GM23248 (cell line): ENCODE results near the gene MAN1C1. TPM values are rescaled to one million over a fixed set of nuclear protein-coding genes. Genes with fewer than 3 reads are reported as not detected.

Experiments used
- DNase-seq: peaks from one replicate; pipeline ENCODE4 v3.0.0-alpha.2; 2015
- H2AFZ ChIP-seq: fragments of 200-600 bp; sonication (generic); 2 replicates; pipeline ENCODE4 v1.6.1; 2016; ENCODE audit warnings: antibody characterized with exemption
- H3F3A ChIP-seq: fragments of 200-600 bp; sonication (generic); 2 replicates; pipeline ENCODE4 v1.6.1; 2016; ENCODE audit warnings: mild to moderate bottlenecking, antibody characterized with exemption, mixed run types; ENCODE audit not compliant: insufficient read depth
- H3K27ac ChIP-seq: fragments of 200-600 bp; sonication (generic); 2 replicates; pipeline ENCODE4 v1.5.1; 2016; ENCODE audit warnings: mild to moderate bottlenecking
- H3K27me3 ChIP-seq: fragments of 200-600 bp; sonication (generic); replicated peaks from 2 replicates; pipeline ENCODE4 v1.6.1; 2016; ENCODE audit warnings: mild to moderate bottlenecking; ENCODE audit not compliant: insufficient read depth
- H3K36me3 ChIP-seq: fragments of 200-600 bp; sonication (generic); 2 replicates; pipeline ENCODE4 v1.6.1; 2016; ENCODE audit warnings: low read depth, mild to moderate bottlenecking
- H3K4me1 ChIP-seq: fragments of 200-600 bp; sonication (generic); 2 replicates; pipeline ENCODE4 v1.6.1; 2016; ENCODE audit warnings: mild to moderate bottlenecking; ENCODE audit not compliant: insufficient read depth
- H3K4me2 ChIP-seq: fragments of 200-600 bp; sonication (generic); one replicate; pipeline ENCODE4 v1.6.1; 2016; ENCODE audit warnings: mild to moderate bottlenecking; ENCODE audit not compliant: unreplicated experiment
- H3K4me3 ChIP-seq: fragments of 200-600 bp; sonication (generic); 2 replicates; pipeline ENCODE4 v1.5.1; 2016; ENCODE audit warnings: mild to moderate bottlenecking
- H3K79me2 ChIP-seq: fragments of 200-600 bp; sonication (generic); 2 replicates; pipeline ENCODE4 v1.6.1; 2016; ENCODE audit warnings: mild to moderate bottlenecking; ENCODE audit not compliant: insufficient read depth
- H3K9ac ChIP-seq: fragments of 200-600 bp; sonication (generic); 2 replicates; pipeline ENCODE4 v1.6.1; 2016; ENCODE audit warnings: mild to moderate bottlenecking
- H3K9me2 ChIP-seq: fragments of 200-600 bp; sonication (generic); 2 replicates; pipeline ENCODE4 v1.6.1; 2016; ENCODE audit warnings: mixed run types, mild to moderate bottlenecking, moderate library complexity; ENCODE audit not compliant: insufficient read depth
- H3K9me3 ChIP-seq: fragments of 200-600 bp; sonication (generic); one replicate; pipeline ENCODE4 v1.6.1; 2017; ENCODE audit warnings: low read depth
- H4K20me1 ChIP-seq: fragments of 200-600 bp; sonication (generic); 2 replicates; pipeline ENCODE4 v1.6.0; 2016; ENCODE audit not compliant: insufficient read depth
- EZH2 ChIP-seq: fragments of 200-600 bp; sonication (generic); IDR thresholded peaks from 2 replicates; pipeline ENCODE4 v1.6.1; 2018; ENCODE audit warnings: antibody characterized with exemption, mild to moderate bottlenecking; ENCODE audit not compliant: insufficient read depth, poor library complexity, severe bottlenecking
- EZH2phosphoT487 ChIP-seq: fragments of 200-600 bp; sonication (generic); IDR thresholded peaks from 2 replicates; pipeline ENCODE4 v1.6.1; 2018; ENCODE audit warnings: antibody characterized with exemption, moderate library complexity, mild to moderate bottlenecking, low read depth; ENCODE audit not compliant: insufficient read depth
- WGBS, 2 experiments: methylation state at CpG; one replicate each; pipeline ENCODE4 v1.1.6; 2015 to 2017; ENCODE audit warnings: low lambda C conversion rate in 2 of 2, low coverage in 1 of 2; ENCODE audit errors: missing lambda C conversion rate in 2 of 2; 5-methylcytosine and 5-hydroxymethylcytosine counted together
- in situ Hi-C: fragments of 300-500 bp; cut with MboI; formaldehyde crosslinking; loops from 2 replicates; pipeline ENCODE4 v1.15.0; 2020
- polyA plus RNA-seq: library from polyadenylated mRNA; unstranded; fragments of >200 nt; fragmentation: Nextera tagmentation; extraction: Ambion mirVana; gene quantifications from 2 replicates; pipeline ENCODE4 v1.2.1, GENCODE V29; 2016
- total RNA-seq: library from RNA; depleted of rRNA; stranded (reverse); fragments of >200 nt; shearing (Covaris generic); gene quantifications from 2 replicates; pipeline ENCODE4 v1.2.3, GENCODE V29; 2014

Gene MAN1C1
- total and polyA plus RNA-seq, 2 experiments from 2014 or later: 0.29 to 1.1 TPM

DNA sequence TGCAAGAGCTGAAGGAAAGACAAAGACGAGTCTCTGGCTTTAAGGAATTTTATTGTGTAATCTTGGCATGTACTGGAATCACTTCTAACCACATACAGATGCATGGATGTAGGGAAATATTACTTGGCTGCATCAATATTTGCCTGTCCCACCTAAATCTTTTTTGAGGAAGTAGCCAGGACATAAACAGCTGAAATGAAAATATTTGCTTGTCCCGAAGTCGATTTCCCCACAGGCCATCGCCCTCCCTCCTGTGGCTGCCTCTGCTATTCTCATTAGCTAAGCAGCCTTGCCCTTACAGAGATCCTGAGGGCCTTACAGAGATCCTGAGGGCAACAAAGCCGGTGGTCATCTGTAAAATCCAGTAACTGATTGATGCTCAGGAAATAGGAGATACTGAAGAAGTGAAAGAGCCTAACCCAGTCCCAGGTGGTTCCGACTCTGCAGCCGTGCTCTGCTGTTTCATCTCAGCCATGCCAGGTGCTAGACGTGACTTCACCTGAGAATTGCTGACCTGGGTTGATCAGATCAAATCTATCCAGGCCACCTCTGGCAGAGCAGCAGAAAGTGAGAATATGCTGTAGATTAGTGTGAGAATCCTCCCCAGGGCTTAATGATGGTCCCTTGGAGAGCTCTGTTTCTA is 25.5 kb downstream of the MAN1C1 start:
- Histone ChIP-seq H3K9me3 (no peaks in the 10 kb centered on the region), H3K4me3 (no peak overlapping the region), H3K27me3 (peaks cover 21% of the 10 kb centered on the region; the same call in 1 of the 2 replicates), H3K36me3 (no peaks in the 10 kb centered on the region), H3F3A (peaks cover 10% of the 10 kb centered on the region), H3K79me2 (no peaks in the 10 kb centered on the region), H3K9ac (no peak overlapping the region), H3K9me2 (no peaks in the 10 kb centered on the region), H4K20me1 (no peaks in the 10 kb centered on the region), H2AFZ (no peak overlapping the region), H3K4me2 (no peak overlapping the region), H3K27ac (no peak overlapping the region), H3K4me1 (peaks cover 14% of the 10 kb centered on the region)
- TF ChIP-seq EZH2 (no peak), EZH2phosphoT487 (no peak)
- in situ Hi-C loops: no loop called here
- DNase-seq: peak; percentile 67
- WGBS, 2 experiments: 13 to 15% methylated on average over 8 of the region's 8 CpGs

DNA sequence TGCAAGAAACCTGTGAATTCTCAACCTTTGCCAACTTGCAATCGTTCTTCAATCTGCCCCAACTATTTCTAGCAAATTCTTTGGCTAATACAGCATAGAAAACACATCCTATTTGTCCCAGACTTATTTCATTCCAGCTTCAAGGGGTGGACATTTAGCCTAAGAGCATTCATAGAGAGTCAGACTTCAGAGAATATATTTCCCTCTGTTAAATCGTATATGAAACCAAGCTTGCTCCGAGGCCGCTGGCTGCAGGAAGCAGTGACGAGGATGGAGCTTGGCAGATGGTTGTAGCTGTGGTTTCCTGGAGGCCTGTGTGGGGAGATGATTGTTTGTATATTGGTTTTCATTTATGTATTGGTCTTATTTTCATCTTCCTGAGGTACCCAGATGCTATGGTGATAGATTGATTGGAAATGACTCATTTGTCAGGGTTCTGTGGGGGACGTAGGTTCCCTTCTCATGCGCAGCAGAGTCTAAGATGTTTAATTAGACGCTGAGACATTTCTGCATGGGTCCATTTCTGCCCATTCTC is 26.1 kb downstream of the MAN1C1 start:
- 42 to 49% methylated on average over 8 of the region's 8 CpGs for WGBS, 2 experiments
- H3K27me3 ChIP-seq: peaks cover 21% of the 10 kb centered on the region; the same call in 1 of the 2 replicates
- DNase-seq: peak; percentile 70

DNA sequence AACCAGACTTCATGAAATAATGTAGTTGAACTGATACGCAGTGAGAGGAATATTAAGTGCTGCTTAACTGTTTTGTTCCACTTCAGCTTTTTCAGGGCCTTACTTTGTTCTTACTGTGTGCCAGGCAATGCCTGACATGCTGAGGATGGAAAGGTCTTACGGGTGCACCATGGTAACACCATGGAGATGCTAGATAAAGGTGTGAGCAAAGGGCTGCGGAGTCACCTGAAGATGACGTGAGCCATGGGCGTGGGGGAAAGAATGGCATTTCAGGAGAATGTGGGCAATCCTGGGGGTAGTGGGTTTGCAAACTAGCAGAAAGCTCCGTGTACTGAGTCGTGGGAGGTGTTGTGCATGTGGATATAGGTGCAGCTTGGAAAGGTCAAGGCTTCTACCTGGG is 27.3 kb downstream of the MAN1C1 start:
- Histone ChIP-seq H3K4me3 (no peak overlapping the region), H3K9me3 (no peaks in the 10 kb centered on the region), H3K9ac (no peak overlapping the region), H2AFZ (no peak overlapping the region), H4K20me1 (no peaks in the 10 kb centered on the region), H3K4me1 (peaks cover 14% of the 10 kb centered on the region), H3K79me2 (no peaks in the 10 kb centered on the region), H3K9me2 (no peaks in the 10 kb centered on the region), H3K27ac (no peak overlapping the region), H3F3A (peaks cover 10% of the 10 kb centered on the region), H3K36me3 (no peaks in the 10 kb centered on the region), H3K4me2 (no peak overlapping the region), H3K27me3 (peaks cover 28% of the 10 kb centered on the region)
- in situ Hi-C loops: no loop called here
- 84 to 87% methylated on average over 7 of the region's 7 CpGs for WGBS, 2 experiments
- TF ChIP-seq EZH2: no peak
- TF ChIP-seq EZH2phosphoT487: no peak
- DNase-seq: no peak

More for the DNA sequence above, 26.1 kb downstream of the MAN1C1 start:
- H3F3A ChIP-seq: peaks cover 10% of the 10 kb centered on the region
- H3K79me2 ChIP-seq: no peaks in the 10 kb centered on the region
- no peaks in the 10 kb centered on the region for H3K9me3 ChIP-seq
- no peak overlapping the region for H3K4me3 ChIP-seq
- H3K9ac ChIP-seq: no peak overlapping the region
- no peak overlapping the region for H2AFZ ChIP-seq
- in situ Hi-C loops: no loop called here
- no peaks in the 10 kb centered on the region for H4K20me1 ChIP-seq
- H3K4me2 ChIP-seq: no peak overlapping the region
- peaks cover 14% of the 10 kb centered on the region for H3K4me1 ChIP-seq
- no peak for TF ChIP-seq EZH2phosphoT487
- no peak for TF ChIP-seq EZH2
- no peaks in the 10 kb centered on the region for H3K36me3 ChIP-seq
- H3K9me2 ChIP-seq: no peaks in the 10 kb centered on the region
- H3K27ac ChIP-seq: no peak overlapping the region

DNA sequence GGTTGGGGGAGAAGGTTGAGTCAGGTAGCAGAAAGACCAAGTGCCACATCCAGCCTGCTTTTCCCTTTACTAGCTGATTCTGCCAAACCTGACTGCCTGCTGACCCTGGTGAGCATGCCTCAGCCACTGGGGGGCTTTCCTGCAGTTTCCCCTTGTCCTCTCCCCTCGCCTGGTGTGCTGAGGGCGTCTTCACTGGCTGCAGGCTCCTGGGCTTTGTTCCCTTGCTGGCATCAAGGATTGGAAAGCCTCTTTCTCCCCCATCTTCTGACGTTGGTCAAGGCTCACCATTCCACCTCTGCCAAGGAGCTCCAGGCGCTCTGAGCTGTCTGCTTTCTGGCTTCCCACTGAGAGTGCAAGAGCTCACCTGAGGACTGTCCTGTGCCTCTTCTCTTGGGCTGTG is 28.4 kb downstream of the MAN1C1 start:
- no peak overlapping the region for H2AFZ ChIP-seq
- H4K20me1 ChIP-seq: no peaks in the 10 kb centered on the region
- H3K79me2 ChIP-seq: no peaks in the 10 kb centered on the region
- no peaks in the 10 kb centered on the region for H3K36me3 ChIP-seq
- no peak overlapping the region for H3K4me2 ChIP-seq
- H3K9me2 ChIP-seq: no peaks in the 10 kb centered on the region
- H3K4me3 ChIP-seq: no peak overlapping the region
- H3K27me3 ChIP-seq: peaks cover 27% of the 10 kb centered on the region
- H3F3A ChIP-seq: peaks cover 10% of the 10 kb centered on the region
- in situ Hi-C loops: no loop called here
- WGBS, 2 experiments: 59 to 65% methylated on average over 4 of the region's 4 CpGs
- H3K27ac ChIP-seq: no peak overlapping the region
- H3K4me1 ChIP-seq: peaks cover 14% of the 10 kb centered on the region
- TF ChIP-seq EZH2phosphoT487: no peak
- no peak for TF ChIP-seq EZH2
- no peaks in the 10 kb centered on the region for H3K9me3 ChIP-seq
- H3K9ac ChIP-seq: no peak overlapping the region
- no peak for DNase-seq
